Natural killer cell (primary cell): ENCODE results near the gene POP4. TPM values are rescaled to one million over a fixed set of nuclear protein-coding genes. Genes with fewer than 3 reads are reported as not detected.
"Not testable (repeated sequence)": the region's sequence is repeated elsewhere in the genome, so short reads cannot be mapped to it uniquely, and the experiment has no call there.

Experiments
- ATAC-seq, 3 donors: fragments of 150-1000 bp in 2 of 3; fragments of 200-7000 bp in 1 of 3; cut with Tn5 transposase; 1 replicate in 1 of 3; 2 replicates in 2 of 3; pipeline ENCODE4 v1.10.0; 2021; ENCODE audit warnings: mild to moderate bottlenecking in 2 of 3, moderate library complexity in 2 of 3
- DNase-seq, 2 donors: peaks; one replicate each; pipeline versions ENCODE4 v3.0.0 to v3.0.0-alpha.2; 2013 to 2021; ENCODE audit warnings: mixed read lengths in 1 of 2
- H3K27ac ChIP-seq: one replicate; pipeline ENCODE4 v1.5.1; 2013; ENCODE audit warnings: mild to moderate bottlenecking, low read length
- H3K27me3 ChIP-seq: one replicate; pipeline ENCODE4 v1.6.1; 2013; ENCODE audit warnings: low read length; ENCODE audit not compliant: control insufficient read depth, insufficient read depth
- H3K36me3 ChIP-seq: one replicate; pipeline ENCODE4 v1.6.1; 2013; ENCODE audit warnings: low read length; ENCODE audit not compliant: control insufficient read depth, insufficient read depth
- H3K4me1 ChIP-seq: one replicate; pipeline ENCODE4 v1.6.1; 2013; ENCODE audit warnings: low read length; ENCODE audit not compliant: control insufficient read depth, insufficient read depth
- H3K4me3 ChIP-seq: one replicate; pipeline ENCODE4 v1.5.1; 2013; ENCODE audit warnings: low read length
- H3K9me3 ChIP-seq: one replicate; pipeline ENCODE4 v1.6.1; 2013; ENCODE audit warnings: low read length; ENCODE audit not compliant: control insufficient read depth, insufficient read depth
- H3K27ac Mint-ChIP-seq, 2 donors: one replicate each; pipeline ENCODE4 v1.8.0; 2022; ENCODE audit warnings: mild to moderate bottlenecking in 2 of 2, mixed read lengths in 2 of 2, moderate library complexity in 1 of 2
- H3K27me3 Mint-ChIP-seq, 2 donors: one replicate each; pipeline ENCODE4 v1.8.0; 2022; ENCODE audit warnings: low read depth in 2 of 2, mixed read lengths in 2 of 2
- H3K36me3 Mint-ChIP-seq: one replicate; pipeline ENCODE4 v1.8.0; 2022; ENCODE audit warnings: mixed read lengths
- H3K4me1 Mint-ChIP-seq, 2 donors: one replicate each; pipeline ENCODE4 v1.8.0; 2022; ENCODE audit warnings: mixed read lengths in 2 of 2
- H3K4me3 Mint-ChIP-seq: one replicate; pipeline ENCODE4 v1.8.0; 2022; ENCODE audit warnings: mild to moderate bottlenecking, moderate library complexity, mixed read lengths
- H3K9me3 Mint-ChIP-seq, 2 donors: one replicate each; pipeline ENCODE4 v1.8.0; 2022; ENCODE audit warnings: mixed read lengths in 2 of 2
- WGBS: methylation state at CpG from one replicate; pipeline ENCODE4 v1.1.7; 2013; ENCODE audit warnings: missing lambda C conversion rate; ENCODE audit not compliant: insufficient coverage; 5-methylcytosine and 5-hydroxymethylcytosine counted together
- intact Hi-C: fragments of 100-400 bp; cut with micrococcal nuclease; formaldehyde crosslinking; loops from one replicate; pipeline ENCODE4 v1.14.2; 2022
- total RNA-seq, 4 donors: library from RNA; stranded (reverse); fragments of 120-200 nt in 1 of 4; gene quantifications; one replicate each; pipeline versions ENCODE4 v1.2.3 to v1.2.4, GENCODE V29; 2013 to 2022
- TF ChIP-seq, protein P1 (sequence below): fragments of 200-600 bp; IDR thresholded peaks from one replicate; pipeline ENCODE4 v1.8.0; 2022; ENCODE audit warnings: antibody characterized with exemption

POP4 gene, protein sequence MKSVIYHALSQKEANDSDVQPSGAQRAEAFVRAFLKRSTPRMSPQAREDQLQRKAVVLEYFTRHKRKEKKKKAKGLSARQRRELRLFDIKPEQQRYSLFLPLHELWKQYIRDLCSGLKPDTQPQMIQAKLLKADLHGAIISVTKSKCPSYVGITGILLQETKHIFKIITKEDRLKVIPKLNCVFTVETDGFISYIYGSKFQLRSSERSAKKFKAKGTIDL
- 10 to 100 TPM; 46.4 to 60.1 (median 46.4) TPM for total RNA-seq
- total RNA-seq (2013): 89.0 TPM

DNA sequence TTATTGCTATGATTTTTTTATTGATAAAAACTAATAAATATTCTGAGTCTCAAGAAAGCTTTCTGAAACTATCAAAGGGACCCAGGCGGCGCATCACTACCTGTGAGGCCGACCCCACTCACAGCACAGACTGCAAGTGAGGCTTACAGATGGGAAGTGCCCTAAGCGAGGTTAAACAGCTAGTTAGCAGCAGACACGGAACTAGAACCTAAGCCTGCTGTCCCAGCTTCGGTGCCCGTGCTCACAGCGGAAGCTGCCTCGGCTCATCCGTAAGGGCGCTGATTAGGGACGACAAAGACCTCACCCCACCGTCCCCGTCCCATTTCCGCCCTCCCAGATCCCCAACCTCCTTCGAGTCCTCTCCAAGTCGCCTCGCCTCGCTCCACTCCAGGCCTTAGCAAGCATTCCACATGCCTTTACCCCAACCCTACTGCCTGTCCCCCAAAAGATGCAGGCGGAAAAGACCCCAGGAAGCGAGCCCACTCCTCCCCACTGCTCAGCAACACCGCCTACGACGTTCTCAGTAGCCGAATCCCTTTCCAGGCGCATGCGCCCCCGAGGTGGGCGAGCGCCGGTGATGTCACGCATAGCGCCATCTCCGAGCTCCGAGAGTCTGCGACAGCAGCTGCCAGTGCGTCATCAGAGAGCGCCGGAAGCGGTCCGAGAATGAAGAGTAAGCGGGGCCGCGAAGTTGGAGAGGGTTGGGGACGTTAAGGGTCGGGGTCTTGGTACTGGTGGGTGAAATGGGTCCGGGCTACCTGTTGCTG is at the start of gene POP4:
Gene POP4 (plus strand): TSS at position 631 of the 767 bp plus-strand sequence. CDS start 36 bp downstream, at position 667.
- no peaks in the 10 kb centered on the region for H3K27me3 ChIP-seq
- H3K4me3 Mint-ChIP-seq: peak within 1 kb of the TSS; percentile 100
- intact Hi-C loops: loop anchor here (1.0 kb wide), 1 partner anchor 67 kb away; no protein-coding TSS in a partner anchor
- H3K4me1 ChIP-seq: peaks cover 26% of the 10 kb centered on the region
- ATAC-seq: peak; percentile 82 to 90 (median 86)
- WGBS: under 1% methylated on average over 47 of the region's 47 CpGs
- no peaks in the 10 kb centered on the region for H3K36me3 Mint-ChIP-seq
- DNase-seq: peak; percentile 97 to 100
- H3K27ac ChIP-seq: peak within 1 kb of the TSS; percentile 93
- H3K4me1 Mint-ChIP-seq: peaks cover 20 to 27% of the 10 kb centered on the region in 2 donors
- peaks cover 11% of the 10 kb centered on the region for H3K36me3 ChIP-seq
- no peaks in the 10 kb centered on the region for H3K9me3 ChIP-seq
- no peaks in the 10 kb centered on the region for H3K9me3 Mint-ChIP-seq
- H3K27ac Mint-ChIP-seq: peak within 1 kb of the TSS; percentile 100
- peak within 1 kb of the TSS; percentile 89 for H3K4me3 ChIP-seq
- TF ChIP-seq, protein P1, sequence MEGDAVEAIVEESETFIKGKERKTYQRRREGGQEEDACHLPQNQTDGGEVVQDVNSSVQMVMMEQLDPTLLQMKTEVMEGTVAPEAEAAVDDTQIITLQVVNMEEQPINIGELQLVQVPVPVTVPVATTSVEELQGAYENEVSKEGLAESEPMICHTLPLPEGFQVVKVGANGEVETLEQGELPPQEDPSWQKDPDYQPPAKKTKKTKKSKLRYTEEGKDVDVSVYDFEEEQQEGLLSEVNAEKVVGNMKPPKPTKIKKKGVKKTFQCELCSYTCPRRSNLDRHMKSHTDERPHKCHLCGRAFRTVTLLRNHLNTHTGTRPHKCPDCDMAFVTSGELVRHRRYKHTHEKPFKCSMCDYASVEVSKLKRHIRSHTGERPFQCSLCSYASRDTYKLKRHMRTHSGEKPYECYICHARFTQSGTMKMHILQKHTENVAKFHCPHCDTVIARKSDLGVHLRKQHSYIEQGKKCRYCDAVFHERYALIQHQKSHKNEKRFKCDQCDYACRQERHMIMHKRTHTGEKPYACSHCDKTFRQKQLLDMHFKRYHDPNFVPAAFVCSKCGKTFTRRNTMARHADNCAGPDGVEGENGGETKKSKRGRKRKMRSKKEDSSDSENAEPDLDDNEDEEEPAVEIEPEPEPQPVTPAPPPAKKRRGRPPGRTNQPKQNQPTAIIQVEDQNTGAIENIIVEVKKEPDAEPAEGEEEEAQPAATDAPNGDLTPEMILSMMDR: no peak
- H3K27me3 Mint-ChIP-seq: no peaks in the 10 kb centered on the region

DNA sequence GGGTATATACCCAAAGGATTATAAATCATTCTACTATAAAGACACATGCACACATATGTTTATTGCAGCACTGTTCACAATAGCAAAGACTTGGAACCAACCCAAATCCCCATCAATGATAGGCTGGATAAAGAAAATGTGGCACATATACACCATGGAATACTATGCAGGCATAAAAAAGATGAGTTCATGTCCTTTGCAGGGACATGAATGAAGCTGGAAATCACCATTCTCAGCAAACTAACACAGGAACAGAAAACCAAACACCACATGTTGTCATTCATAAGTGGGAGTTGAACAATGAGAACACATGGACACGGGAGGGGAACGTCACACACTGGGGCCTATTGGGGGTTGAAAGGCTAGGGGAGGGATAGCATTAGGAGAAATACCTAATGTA is 47.0 kb upstream of the POP4 start:
- H3K9me3 ChIP-seq, H3K27me3 ChIP-seq, H3K27ac Mint-ChIP-seq, DNase-seq, H3K4me1 ChIP-seq, H3K4me1 Mint-ChIP-seq, H3K9me3 Mint-ChIP-seq, H3K27ac ChIP-seq, ATAC-seq, H3K4me3 Mint-ChIP-seq, H3K36me3 ChIP-seq, H3K4me3 ChIP-seq, H3K36me3 Mint-ChIP-seq, intact Hi-C loops: not testable (repeated sequence)
- H3K27me3 Mint-ChIP-seq: peaks cover 23 to 29% of the 10 kb centered on the region in 2 donors
- 94% methylated on average over 2 of the region's 2 CpGs for WGBS

DNA sequence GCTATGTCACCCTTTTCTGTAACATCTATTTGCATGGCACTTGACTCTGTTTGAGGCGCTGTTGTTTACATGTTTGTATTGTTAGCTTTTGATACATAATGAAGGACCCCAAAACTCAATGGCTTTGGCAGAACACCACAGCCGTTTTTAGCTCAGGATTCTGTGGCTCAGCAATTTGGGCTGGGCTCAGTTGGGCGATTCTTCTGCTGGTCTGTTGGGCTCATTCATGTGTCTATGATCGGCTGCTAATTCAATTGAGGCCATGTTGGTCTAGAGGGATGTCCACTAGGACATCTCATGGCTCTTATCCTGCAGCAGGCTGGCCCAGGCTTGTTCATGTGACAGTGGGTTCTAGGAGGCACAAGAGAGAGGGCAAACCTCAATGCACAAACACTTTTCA is 46.3 kb upstream of the POP4 start:
- Mint-ChIP-seq H3K4me1 (no peaks in the 10 kb centered on the region), H3K4me3 (no peak overlapping the region), H3K9me3 (peaks cover 2 to 3% of the 10 kb centered on the region in 2 donors), H3K27ac (no peak overlapping the region), H3K36me3 (no peaks in the 10 kb centered on the region), H3K27me3 (peaks cover 16 to 28% of the 10 kb centered on the region in 2 donors)
- Histone ChIP-seq H3K27ac (no peak overlapping the region), H3K36me3 (no peaks in the 10 kb centered on the region), H3K9me3 (no peaks in the 10 kb centered on the region), H3K4me1 (no peaks in the 10 kb centered on the region), H3K4me3 (no peak overlapping the region), H3K27me3 (no peaks in the 10 kb centered on the region)
- WGBS: 88% methylated on average over 4 of the region's 4 CpGs
- intact Hi-C loops: no loop called here
- ATAC-seq (no peak), DNase-seq (no peak)
- TF ChIP-seq, protein P1: no peak

DNA sequence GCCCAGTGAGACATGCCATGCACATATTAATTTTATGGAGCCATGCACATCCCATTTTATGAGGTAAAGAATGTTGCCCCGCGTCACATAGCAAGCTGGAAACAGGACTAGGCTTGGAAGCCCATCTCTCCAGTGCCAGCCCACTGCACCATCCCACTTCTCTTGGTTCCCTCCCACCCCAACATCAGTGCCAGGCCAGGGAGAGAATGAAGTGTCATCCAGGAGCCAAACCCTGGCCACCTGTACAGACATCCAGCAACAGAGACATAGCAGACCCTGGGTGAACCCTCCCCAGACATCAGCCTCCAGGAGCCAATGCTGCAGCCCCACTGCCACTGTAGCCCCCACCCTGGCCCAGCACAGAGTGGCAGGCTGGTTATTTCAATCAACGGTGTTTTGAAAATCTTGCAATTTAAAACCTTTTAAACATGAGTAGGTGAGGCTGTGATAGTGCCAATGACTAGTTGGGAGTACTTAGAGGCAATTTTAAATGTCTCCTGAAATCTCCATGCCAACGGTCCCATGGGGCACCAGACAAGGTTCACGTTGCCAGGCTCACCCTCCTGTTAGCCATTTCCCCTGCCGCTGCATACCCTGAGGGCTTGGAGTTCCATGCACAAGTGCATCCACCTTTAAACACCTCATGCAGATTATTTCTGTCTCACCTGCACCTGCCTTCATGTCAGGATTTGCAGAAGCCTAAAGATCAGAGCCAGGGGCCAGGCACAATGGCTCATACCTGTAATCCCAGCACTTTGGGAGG is 45.6 kb upstream of the POP4 start:
- peaks cover 2 to 3% of the 10 kb centered on the region in 2 donors for H3K9me3 Mint-ChIP-seq
- no peaks in the 10 kb centered on the region for H3K36me3 ChIP-seq
- 88% methylated on average over 6 of the region's 6 CpGs for WGBS
- H3K27me3 ChIP-seq: no peaks in the 10 kb centered on the region
- peaks cover 9 to 22% of the 10 kb centered on the region in 2 donors for H3K27me3 Mint-ChIP-seq
- H3K27ac ChIP-seq: no peak overlapping the region
- DNase-seq (no peak), ATAC-seq (no peak)
- TF ChIP-seq, protein P1: no peak
- intact Hi-C loops: no loop called here
- H3K27ac Mint-ChIP-seq: no peak overlapping the region
- H3K4me1 ChIP-seq: no peaks in the 10 kb centered on the region
- H3K36me3 Mint-ChIP-seq: no peaks in the 10 kb centered on the region
- H3K4me3 ChIP-seq: no peak overlapping the region
- no peaks in the 10 kb centered on the region for H3K9me3 ChIP-seq
- H3K4me3 Mint-ChIP-seq: no peak overlapping the region
- no peaks in the 10 kb centered on the region for H3K4me1 Mint-ChIP-seq
